Amygdala (tissue), 56 donors: ENCODE data around the gene LMF1.
"Not testable (repeated sequence)": the region's sequence is repeated elsewhere in the genome, so short reads cannot be mapped to it uniquely, and the experiment has no call there.

ENCODE experiments used
- DNase-seq, 56 donors: peaks; one replicate each; lab custom pipeline; 2025; lab: John Stamatoyannopoulos, UW

The LMF1 gene

GRCh38 chr16:843771-844170 lies 127.0 kb downstream of the LMF1 start:
- no peak for DNase-seq

- peak in 3 of 56 donors; percentile 13 to 35 (median 16) for DNase-seq
Observed at GRCh38 chr16:842711-843560, 127.8 kb downstream of the LMF1 start.

- peak in 29 of 56 donors; percentile 3 to 63 (median 36) for DNase-seq
Observed at GRCh38 chr16:842061-842476, 128.7 kb downstream of the LMF1 start.

- no peak for DNase-seq
Observed at GRCh38 chr16:841455-842060, 129.2 kb downstream of the LMF1 start.

GRCh38 chr16:840561-841454 lies 130.0 kb downstream of the LMF1 start:
- no peak for DNase-seq

- no peak for DNase-seq
Observed at GRCh38 chr16:839643-840408, 131.0 kb downstream of the LMF1 start.

GRCh38 chr16:838741-839140 lies 132.0 kb downstream of the LMF1 start:
- DNase-seq = no peak

GRCh38 chr16:836822-837221 lies 134.0 kb downstream of the LMF1 start:
- not testable (repeated sequence) for DNase-seq

- DNase-seq = no peak
Observed at GRCh38 chr16:836221-836620, 134.6 kb downstream of the LMF1 start.

- no peak for DNase-seq
Observed at GRCh38 chr16:835373-835772, 135.4 kb downstream of the LMF1 start.

- no peak for DNase-seq
Observed at GRCh38 chr16:833411-833810, 137.4 kb downstream of the LMF1 start.

GRCh38 chr16:832652-833336 lies 138.0 kb downstream of the LMF1 start:
- DNase-seq = no peak

GRCh38 chr16:831571-832413 lies 139.0 kb downstream of the LMF1 start:
- no peak for DNase-seq

GRCh38 chr16:830871-831570 lies 139.8 kb downstream of the LMF1 start:
- no peak for DNase-seq

- DNase-seq = no peak
Observed at GRCh38 chr16:830107-830870, 140.5 kb downstream of the LMF1 start.

- no peak for DNase-seq
Observed at GRCh38 chr16:828891-829290, 141.9 kb downstream of the LMF1 start.

- no peak for DNase-seq
Observed at GRCh38 chr16:827513-827912, 143.3 kb downstream of the LMF1 start.
